Stimulated activated CD4-positive, alpha-beta T cell treated with anti-CD3 and anti-CD28 coated beads, TNF-alpha, amount 100 ng/mL, for 1 hour (primary cell): ENCODE measurements around the gene CACNB3.
"Not testable (repeated sequence)": the region's sequence is repeated elsewhere in the genome, so short reads cannot be mapped to it uniquely, and the experiment has no call there.

Experiments used
- DNase-seq, 3 donors: peaks; one replicate each; pipeline ENCODE4 v3.0.0-alpha.2; 2020; ENCODE audit warnings: low read depth in 3 of 3, low spot score in 1 of 3

The CACNB3 gene

DNA sequence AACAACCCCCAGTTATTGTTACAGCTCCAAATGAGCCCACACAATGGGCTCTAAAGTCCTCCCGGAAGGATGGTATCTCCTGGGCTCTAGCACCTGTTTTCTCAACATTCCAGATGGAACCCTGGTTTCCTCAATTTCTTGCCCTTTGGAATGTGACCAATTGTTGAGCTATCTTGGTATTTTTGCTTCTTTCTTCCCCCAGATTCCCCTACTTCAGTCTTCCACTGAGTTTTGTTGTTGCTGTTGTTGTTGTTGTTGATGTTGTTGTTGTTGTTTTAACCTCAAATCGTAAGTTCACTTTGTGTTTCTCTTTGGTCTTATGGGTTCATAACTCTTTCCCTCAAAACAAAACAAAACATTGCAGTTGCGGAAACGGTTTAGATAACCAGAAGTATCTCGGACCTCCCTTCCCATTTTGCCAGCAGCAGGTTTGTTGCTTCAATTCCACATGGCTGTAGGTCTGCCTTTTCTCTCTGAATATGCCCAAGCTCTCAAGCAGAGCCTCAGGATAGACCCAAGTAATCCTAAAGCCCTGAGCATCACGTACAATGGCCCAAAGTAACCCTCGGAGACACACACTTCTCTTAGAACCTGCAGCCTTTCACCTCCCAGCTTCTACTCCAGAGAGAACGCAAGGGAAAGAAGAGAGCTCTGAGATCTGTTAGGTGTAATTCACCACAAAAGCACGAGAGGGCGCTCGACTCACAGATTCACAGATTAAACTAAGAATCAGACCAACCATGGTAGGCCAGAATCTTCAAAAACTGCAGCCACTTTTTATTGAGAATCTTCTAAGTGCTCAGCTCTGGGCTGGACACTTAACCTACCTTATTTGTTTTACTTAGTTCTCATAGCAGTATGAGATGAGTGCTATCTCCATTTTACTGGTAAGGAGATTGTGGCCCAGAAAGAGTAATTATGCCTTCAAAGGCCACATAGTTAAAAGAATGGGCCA lies 34.7 kb downstream of the CACNB3 start:
- DNase-seq, result peak; percentile 67 to 80 (median 71)

GRCh38 chr12:48854488-48854887 lies 36.2 kb downstream of the CACNB3 start:
- DNase-seq, result no peak

DNA sequence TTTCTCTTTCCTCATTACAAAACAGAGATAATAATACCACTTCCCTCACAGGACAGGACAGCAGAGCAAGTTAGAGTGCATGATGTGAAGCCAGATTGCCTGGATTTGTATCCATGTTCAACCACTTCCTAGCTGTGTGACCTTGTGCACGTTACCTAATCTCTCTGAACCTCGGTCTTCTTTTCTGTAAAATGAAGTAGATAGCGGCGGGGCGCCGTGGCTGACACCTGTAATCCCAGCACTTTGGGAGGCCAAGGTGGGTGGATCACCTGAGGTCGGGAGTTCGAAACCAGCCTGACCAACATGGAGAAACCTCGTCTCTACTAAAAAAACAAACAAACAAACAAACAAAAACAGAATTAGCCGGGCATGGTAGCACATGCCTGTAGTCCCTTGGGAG lies 36.6 kb downstream of the CACNB3 start:
- DNase-seq, result not testable (repeated sequence)

- DNase-seq, result no peak
Observed at GRCh38 chr12:48856379-48856778, 38.1 kb downstream of the CACNB3 start.

DNA sequence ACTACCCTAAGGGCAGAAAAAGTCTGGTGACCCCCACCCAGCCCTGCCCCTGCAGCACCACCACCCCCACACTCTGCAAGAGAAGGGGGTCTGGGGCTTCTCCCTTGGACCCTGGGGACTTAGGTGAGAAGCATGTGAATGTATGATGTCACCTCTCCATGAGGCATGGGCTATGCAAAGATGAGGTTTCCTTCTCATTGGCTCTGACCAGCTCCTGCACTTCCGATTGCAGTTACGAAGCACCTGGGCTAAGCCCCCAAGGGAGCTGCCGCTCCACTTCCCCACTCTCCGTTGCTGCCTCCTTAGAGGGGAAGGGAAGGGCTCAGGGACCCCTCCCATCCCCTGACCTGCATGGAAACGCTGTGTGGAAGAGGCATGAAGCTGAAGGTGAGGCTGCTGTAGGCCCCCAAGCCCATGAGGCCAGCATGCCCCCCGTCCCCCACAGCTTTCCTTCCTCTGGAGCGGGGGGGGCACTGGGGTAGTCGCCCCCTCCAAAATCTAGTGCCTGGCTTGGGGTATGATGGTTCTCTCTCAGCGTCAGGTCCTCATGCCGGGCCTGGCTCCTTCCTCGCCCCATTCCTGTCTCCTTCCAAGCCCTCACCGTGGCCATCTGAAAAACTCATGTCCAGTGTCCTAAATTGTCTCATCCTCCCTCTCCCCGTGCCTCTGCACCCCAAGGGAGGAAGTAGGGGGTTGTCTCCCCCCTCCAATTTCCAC lies 39.1 kb downstream of the CACNB3 start:
- DNase-seq, result no peak

- no peak for DNase-seq
Observed at GRCh38 chr12:48858043-48858442, 39.7 kb downstream of the CACNB3 start.

GRCh38 chr12:48859607-48860006 lies 41.3 kb downstream of the CACNB3 start:
- DNase-seq, result no peak

- not testable (repeated sequence) for DNase-seq
Observed at GRCh38 chr12:48860236-48860635, 41.9 kb downstream of the CACNB3 start.

DNA sequence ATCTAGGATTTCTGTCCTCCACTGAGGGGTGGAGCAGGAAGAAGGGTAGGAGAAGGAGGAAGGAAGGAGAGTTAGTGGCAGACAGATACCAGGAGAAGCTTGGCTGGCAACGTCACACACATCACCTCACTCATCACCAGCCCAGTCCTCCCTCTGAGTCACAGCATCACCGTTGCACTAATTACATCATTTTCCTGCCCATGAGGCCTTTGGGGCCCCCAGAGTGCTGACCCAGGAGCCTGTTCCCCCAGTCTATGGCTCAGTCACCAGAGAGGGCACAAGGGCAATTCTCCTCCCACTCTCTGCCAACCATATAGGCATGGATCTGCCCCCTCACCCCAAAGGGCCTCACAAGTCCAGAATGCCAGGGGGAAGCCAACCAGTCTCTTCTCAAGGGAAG lies 42.8 kb downstream of the CACNB3 start:
- no peak for DNase-seq

DNA sequence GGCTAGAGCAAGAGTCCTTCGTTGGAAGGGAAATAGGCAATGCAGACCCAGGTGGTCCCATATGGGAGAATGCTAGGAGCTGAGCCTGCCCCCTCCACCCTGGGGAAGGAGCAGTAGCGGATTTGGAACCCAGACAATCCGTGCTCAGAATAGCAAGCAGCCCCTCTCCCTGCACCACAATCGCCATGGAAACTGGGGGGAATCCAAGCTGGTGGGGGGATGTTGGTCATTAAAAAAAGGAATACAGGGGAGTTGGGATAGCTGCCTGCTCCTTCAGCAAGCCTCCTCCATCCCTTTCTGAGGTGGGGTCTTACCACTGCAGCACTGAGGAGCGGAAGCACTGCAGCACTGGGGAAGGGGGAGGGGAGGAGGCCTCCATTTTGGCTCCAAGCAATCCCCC lies 44.5 kb downstream of the CACNB3 start:
- DNase-seq, result no peak

DNA sequence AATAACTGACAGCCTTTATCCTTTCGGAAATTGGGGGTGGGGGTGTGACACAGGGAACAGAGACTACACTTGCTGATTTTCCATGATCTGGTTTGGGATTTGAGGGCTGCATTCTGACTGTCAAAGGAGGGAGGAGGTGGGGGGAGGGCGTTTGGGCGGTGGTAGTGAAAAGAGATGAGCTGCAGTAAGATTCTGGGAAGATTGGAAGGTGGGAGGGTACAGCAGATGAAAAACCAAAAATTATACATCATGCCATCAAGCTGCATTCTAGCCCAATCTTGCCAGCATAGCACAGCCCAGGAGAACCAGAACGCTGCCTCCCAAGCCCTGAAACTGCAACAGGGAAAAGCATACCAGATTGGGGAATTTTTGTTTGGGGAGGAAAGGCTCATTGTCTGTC lies 45.0 kb downstream of the CACNB3 start:
- no peak for DNase-seq

DNA sequence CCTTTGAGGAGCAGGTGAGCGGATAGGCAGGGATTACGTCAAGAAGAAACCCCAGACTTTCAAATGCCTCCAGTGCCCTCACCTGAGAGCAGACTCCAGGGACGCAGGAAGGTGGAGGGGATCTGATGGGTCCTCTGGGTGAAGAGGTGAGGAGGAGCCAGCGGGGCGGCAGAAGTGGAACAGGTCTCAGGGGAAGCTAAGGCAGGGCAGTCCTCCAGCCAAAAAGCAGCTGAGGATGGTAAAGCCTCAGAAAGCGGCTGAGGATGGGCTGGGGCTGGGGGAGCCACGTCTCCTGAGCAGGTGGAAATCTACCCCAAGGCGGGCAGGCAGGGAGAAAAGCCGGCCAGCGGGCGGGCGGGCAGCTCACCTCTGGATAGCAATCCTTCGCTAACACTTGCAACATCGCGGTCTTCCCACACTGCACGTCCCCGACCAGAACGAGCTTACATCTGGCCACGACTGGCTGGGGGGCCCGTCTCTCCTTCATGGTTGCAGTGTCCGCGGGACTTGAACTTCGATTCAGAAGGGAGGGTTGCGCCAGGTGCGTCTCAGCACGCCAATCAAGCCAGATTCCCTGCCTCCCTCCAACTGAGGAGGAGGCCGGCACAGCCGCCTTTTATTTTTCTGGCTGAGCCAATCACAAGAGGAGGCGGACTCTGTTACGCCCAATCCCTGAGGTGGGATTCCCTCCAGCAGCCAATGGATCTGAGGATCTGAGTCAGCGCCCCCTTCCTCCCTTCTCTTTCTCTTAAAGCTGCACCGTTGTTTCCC lies 47.2 kb downstream of the CACNB3 start, which contains the start of gene RND1:
Gene RND1 (minus strand): TSS at position 590 of the 771 bp plus-strand sequence. CDS start 103 bp downstream, at position 487.
- peak; percentile 60 to 71 (median 70) for DNase-seq

DNA sequence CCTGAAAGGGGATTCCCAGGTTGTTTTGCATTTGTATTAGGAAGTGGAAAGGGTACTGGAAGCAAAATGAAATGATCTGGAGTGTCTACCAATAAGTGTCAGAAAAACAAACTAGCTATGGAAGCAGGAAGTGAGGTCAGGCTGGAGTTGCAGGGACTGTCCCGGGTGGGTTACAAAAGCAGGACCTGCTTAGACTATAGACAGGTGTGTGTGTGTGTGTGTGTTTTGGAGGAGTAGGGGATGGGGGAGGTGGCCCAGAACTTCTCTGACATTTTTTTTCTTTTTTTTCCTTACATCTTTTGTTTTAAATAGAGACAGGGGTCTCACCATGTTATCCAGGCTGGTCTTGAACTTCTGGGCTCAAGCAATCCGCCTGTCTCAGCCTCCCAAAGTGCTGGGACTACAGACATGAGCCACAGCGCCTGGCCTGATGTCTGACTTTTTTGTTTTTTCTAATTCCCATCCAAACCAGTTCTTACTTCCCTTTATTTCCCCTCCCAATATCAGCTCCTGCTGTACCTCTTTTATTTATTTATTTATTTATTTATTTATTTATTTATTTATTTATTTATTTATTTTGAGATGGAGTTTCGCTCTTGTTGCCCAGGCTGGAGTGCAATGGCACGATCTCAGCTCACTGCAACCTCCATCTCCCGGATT lies 47.9 kb downstream of the CACNB3 start:
- peak in 1 of 3 donors; percentile 11 for DNase-seq

GRCh38 chr12:48868451-48868850 lies 50.2 kb downstream of the CACNB3 start:
- no peak for DNase-seq

- DNase-seq, result no peak
Observed at GRCh38 chr12:48869191-48869590, 50.9 kb downstream of the CACNB3 start.

- DNase-seq, result no peak
Observed at GRCh38 chr12:48873096-48873495, 54.8 kb downstream of the CACNB3 start.

DNA sequence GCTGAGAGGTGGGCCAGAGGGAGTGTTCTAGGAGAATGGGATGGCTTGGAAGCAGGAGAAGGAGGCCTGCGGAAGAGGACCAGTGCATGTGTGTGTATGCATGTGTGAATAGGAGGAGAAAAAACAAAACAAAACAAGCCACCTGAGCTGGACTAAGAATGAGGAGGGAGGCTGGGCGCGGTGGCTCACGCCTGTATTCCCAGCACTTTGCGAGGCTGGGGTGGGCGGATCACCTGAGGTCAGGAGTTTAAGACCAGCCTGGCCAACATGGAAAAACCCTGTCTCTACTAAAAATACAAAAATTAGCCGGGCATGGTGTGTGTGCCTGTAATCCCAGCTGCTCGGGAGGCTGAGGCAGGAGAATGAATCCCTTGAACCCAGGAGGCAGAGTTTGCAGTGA lies 55.2 kb downstream of the CACNB3 start:
- DNase-seq, result not testable (repeated sequence)

DNA sequence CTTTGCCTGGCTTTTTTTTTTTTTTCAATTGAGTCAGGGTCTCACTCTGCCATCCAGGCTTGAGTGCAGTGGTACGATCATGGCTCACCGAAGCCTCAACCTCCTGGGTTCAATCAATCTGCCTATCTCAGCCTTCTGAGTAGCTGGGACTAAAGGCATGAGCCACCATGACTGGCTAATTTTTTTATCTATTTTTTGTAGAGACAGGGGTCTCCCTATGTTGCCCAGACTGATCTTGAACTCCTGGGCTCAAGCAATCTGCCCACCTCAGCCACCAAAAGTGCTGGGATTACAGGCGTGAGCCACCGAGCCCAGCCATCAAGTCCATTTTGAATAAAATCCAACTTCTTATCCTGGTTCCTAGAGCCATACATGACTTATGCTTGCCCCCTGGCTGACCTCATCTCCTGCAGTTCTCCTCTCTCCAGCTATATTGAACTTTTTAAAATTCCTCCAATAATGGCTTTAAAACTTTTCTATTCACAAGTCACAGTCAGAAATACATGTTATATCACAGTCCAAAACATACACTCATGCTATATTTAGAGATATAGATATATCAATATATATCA lies 57.7 kb downstream of the CACNB3 start:
- DNase-seq, result no peak
